Transverse colon (tissue), 4 donors: ENCODE results near the gene DNAJA4. TPM values are rescaled to one million over a fixed set of nuclear protein-coding genes. Genes with fewer than 3 reads are reported as not detected.
"Not testable (repeated sequence)": the region's sequence is repeated elsewhere in the genome, so short reads cannot be mapped to it uniquely, and the experiment has no call there.

Experiments
- DNase-seq: peaks from one replicate; pipeline ENCODE4 v3.0.0-alpha.2; 2019
- H3K27ac ChIP-seq, 4 donors: fragments of 200-600 bp; sonication (generic); 2 replicates each; pipeline ENCODE4 v1.5.1; 2016 to 2018; ENCODE audit warnings: inconsistent platforms in 4 of 4
- H3K27me3 ChIP-seq: fragments of 200-600 bp; sonication (generic); 2 replicates; pipeline ENCODE4 v1.5.1; 2017; ENCODE audit warnings: inconsistent platforms
- H3K36me3 ChIP-seq, 4 donors: fragments of 200-600 bp; sonication (generic); 2 replicates each; pipeline ENCODE4 v1.5.1; 2017 to 2019; ENCODE audit warnings: inconsistent platforms in 4 of 4
- H3K4me1 ChIP-seq, 4 donors: fragments of 200-600 bp; sonication (generic); 2 replicates each; pipeline ENCODE4 v1.5.1; 2017 to 2020; ENCODE audit warnings: inconsistent platforms in 4 of 4
- H3K4me3 ChIP-seq, 4 donors: fragments of 200-600 bp; sonication (generic); 1 replicate in 1 of 4; 2 replicates in 3 of 4; pipeline versions ENCODE4 v1.5.1 to v1.6.1; 2017 to 2019; ENCODE audit warnings: inconsistent platforms in 4 of 4
- H3K9me3 ChIP-seq, 2 donors: fragments of 200-600 bp; sonication (generic); 2 replicates each; pipeline ENCODE4 v1.5.1; 2017 to 2019; ENCODE audit warnings: inconsistent platforms in 2 of 2
- EP300 ChIP-seq: sonication (generic); formaldehyde crosslinking; IDR thresholded peaks from one replicate; pipeline ENCODE4 v1.6.1; 2017; ENCODE audit warnings: antibody characterized with exemption, low read depth
- POLR2A ChIP-seq: fragments of 450-650 bp; IDR thresholded peaks from one replicate; pipeline ENCODE4 v1.6.1; 2016; ENCODE audit warnings: antibody characterized with exemption, mild to moderate bottlenecking, moderate library complexity
- POLR2AphosphoS5 ChIP-seq, 3 donors: sonication (generic); formaldehyde crosslinking; IDR thresholded peaks; one replicate each; pipeline ENCODE4 v1.6.1; 2016; ENCODE audit warnings: antibody characterized with exemption in 3 of 3
- WGBS, 2 donors: methylation state at CpG; one replicate each; pipeline ENCODE4 v1.1.5; 2018; ENCODE audit warnings: low coverage in 1 of 2; 5-methylcytosine and 5-hydroxymethylcytosine counted together
- in situ Hi-C, 4 donors: fragments of 200-750 bp; cut with MboI; loops; one replicate each; pipeline versions ENCODE4 v1.15.0 to v1.15.1; 2017; ENCODE audit warnings: low sequenced_read_pairs in 3 of 4, low pct_ligation_motif_present in 1 of 4, low pct_unique_long_range_greater_than_20kb in 1 of 4
- intact Hi-C: fragments of 100-400 bp; cut with DNase I; formaldehyde crosslinking; loops from one replicate; pipeline ENCODE4 v1.15.1; 2023; ENCODE audit warnings: low total_unique reads
- total RNA-seq, 4 donors: library from RNA; depleted of rRNA; stranded (reverse); fragments of >200 nt; gene quantifications; one replicate each; pipeline ENCODE4 v1.1.0, GENCODE V29; 2016
- TF ChIP-seq, protein P1 (sequence below), 5 experiments: fragments of 200-600 bp in 3 of 5; fragments of 450-650 bp in 2 of 5; sonication (generic) in 3 of 5; IDR thresholded peaks; 1 replicate in 2 of 5; 2 replicates in 3 of 5; pipeline ENCODE4 v1.5.1; 2016 to 2017; ENCODE audit warnings: antibody characterized with exemption in 5 of 5, inconsistent platforms in 3 of 5, mild to moderate bottlenecking in 2 of 5, moderate library complexity in 1 of 5

The DNAJA4 gene
- total RNA-seq, 4 donors from 2014 or later: 34.9 to 69.9 (median 42.5) TPM

DNA sequence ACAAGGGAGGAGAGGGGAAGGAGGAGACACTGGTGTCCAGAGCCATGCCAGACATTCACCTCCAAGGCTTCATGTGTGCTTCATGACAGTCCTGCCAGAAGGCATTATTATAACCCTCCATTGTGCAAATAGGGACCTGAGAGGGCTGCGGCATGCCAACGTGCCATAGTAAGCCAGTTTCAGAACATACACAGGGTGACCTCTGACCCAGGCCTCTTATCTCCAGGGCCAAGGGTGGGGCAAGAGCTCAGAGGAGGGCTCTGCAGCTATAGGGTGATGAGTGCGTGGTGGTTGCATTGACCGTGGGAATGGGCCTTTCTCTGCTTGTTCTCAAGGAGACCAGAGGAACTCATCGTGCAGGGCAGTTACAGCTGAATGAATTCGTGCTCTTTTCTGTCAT lies 20.3 kb upstream of the DNAJA4 start:
- Histone ChIP-seq H3K9me3 (no peaks in the 10 kb centered on the region), H3K4me3 (no peak overlapping the region), H3K27ac (peak overlapping the region in 3 of 4 donors; percentile 29 to 60 (median 40)), H3K4me1 (peaks cover 0 to 25% (median 19%) of the 10 kb centered on the region in 4 donors), H3K27me3 (no peaks in the 10 kb centered on the region), H3K36me3 (no peaks in the 10 kb centered on the region)
- TF ChIP-seq POLR2AphosphoS5 (IDR thresholded peaks at IDR 0.05) (no peak), EP300 (no peak)
- peak; percentile 35 for DNase-seq
- intact Hi-C loops (loop anchor here (5.0 kb wide), 2 partner anchors 67 to 132 kb away; no protein-coding TSS in a partner anchor), in situ Hi-C loops (loop anchor here (5.0 to 25.0 kb wide), 3 partner anchors 127 to 282 kb away; no protein-coding TSS in a partner anchor)
- WGBS, 2 donors: 39 to 58% methylated on average over 3 to 6 of the region's 6 CpGs

DNA sequence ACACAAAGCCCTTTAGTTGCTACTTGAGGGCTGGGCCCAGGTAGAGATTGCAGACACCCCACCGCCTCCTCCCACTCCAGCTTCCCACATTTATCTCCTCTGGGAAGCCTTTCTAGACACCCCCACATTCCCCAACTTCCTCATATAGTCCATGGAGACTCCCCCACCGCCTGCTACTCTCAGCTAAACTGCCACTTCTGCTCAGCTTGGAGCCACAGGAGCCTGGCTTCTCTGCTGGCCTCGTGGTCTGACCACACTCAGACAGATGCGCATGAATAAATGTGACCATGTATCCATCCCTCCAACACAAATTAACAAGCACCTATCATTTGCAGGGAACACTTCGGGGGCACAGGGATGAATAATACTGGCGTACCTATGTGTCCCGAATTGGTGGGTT lies 19.5 kb upstream of the DNAJA4 start:
- Histone ChIP-seq H3K4me1 (peaks cover 0 to 25% (median 19%) of the 10 kb centered on the region in 4 donors), H3K4me3 (no peak overlapping the region), H3K27ac (no peak overlapping the region), H3K9me3 (no peaks in the 10 kb centered on the region), H3K36me3 (no peaks in the 10 kb centered on the region), H3K27me3 (no peaks in the 10 kb centered on the region)
- no peak for DNase-seq
- intact Hi-C loops: loop anchor here (5.0 kb wide), 2 partner anchors 68 to 133 kb away; no protein-coding TSS in a partner anchor
- WGBS, 2 donors: 58 to 82% methylated on average over 3 to 7 of the region's 7 CpGs
- TF ChIP-seq POLR2A: no peak
- no peak for TF ChIP-seq EP300
- TF ChIP-seq POLR2AphosphoS5 (IDR thresholded peaks at IDR 0.05): no peak
- TF ChIP-seq, protein P1, sequence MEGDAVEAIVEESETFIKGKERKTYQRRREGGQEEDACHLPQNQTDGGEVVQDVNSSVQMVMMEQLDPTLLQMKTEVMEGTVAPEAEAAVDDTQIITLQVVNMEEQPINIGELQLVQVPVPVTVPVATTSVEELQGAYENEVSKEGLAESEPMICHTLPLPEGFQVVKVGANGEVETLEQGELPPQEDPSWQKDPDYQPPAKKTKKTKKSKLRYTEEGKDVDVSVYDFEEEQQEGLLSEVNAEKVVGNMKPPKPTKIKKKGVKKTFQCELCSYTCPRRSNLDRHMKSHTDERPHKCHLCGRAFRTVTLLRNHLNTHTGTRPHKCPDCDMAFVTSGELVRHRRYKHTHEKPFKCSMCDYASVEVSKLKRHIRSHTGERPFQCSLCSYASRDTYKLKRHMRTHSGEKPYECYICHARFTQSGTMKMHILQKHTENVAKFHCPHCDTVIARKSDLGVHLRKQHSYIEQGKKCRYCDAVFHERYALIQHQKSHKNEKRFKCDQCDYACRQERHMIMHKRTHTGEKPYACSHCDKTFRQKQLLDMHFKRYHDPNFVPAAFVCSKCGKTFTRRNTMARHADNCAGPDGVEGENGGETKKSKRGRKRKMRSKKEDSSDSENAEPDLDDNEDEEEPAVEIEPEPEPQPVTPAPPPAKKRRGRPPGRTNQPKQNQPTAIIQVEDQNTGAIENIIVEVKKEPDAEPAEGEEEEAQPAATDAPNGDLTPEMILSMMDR (IDR thresholded peaks at IDR 0.05): no peak
- in situ Hi-C loops: loop anchor here (5.0 to 25.0 kb wide), 3 partner anchors 128 to 283 kb away; no protein-coding TSS in a partner anchor

DNA sequence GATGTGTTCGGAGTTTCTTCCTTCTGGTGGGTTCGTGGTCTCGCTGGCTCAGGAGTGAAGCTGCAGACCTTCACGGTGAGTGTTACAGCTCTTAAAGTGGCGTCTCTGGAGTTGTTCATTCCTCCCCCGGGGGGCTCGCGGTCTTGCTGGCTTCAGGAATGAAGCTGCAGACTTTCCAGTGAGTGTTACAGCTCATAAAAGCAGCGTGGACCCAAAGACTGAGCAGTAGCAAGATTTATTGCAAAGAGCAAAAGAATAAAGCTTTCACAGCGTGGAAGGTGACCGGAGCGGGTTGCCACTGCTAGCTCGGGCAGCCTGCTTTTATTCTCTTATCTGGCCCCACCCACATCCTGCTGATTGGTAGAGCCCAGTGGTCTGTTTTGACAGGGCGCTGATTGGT lies 19.0 kb upstream of the DNAJA4 start:
- H3K4me3 ChIP-seq, DNase-seq, intact Hi-C loops, H3K9me3 ChIP-seq, H3K36me3 ChIP-seq, H3K27me3 ChIP-seq, H3K27ac ChIP-seq: not testable (repeated sequence)
- 76% methylated on average over 14 of the region's 14 CpGs; no CpG with 5 or more reads in 1 of the 2 donors for WGBS, 2 donors
- in situ Hi-C loops: loop anchor here (25.0 kb wide), 2 partner anchors 133 to 283 kb away; no protein-coding TSS in a partner anchor
- peaks cover 0 to 25% (median 19%) of the 10 kb centered on the region in 4 donors for H3K4me1 ChIP-seq

DNA sequence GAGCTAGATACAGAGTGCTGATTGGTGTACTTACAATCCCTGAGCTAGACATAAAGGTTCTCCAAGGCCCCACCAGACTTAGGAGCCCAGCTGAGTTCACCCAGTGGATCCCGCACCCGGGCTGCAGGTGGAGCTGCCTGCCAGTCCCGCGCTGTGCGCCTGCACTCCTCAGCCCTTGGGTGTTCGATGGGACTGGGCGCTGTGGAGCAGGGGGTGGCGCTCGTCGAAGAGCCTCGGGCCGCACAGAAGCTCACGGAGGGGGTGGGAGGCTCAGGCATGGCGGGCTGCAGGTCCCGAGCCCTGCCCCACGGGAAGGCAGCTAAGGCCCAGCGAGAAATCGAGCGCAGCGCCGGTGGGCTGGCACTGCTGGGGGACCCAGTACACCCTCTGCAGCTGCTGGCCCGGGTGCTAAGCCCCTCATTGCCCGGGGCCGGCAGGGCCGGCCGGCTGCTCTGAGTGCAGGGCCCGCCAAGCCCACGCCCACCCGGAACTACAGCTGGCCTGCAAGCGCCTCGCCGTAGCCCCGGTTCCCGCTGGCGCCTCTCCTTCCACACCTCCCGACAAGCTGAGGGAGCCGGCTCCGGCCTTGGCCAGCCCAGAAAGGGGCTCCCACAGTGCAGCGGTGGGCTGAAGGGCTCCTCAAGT lies 18.3 kb upstream of the DNAJA4 start:
- intact Hi-C loops, H3K9me3 ChIP-seq, DNase-seq, H3K27ac ChIP-seq, H3K4me3 ChIP-seq, H3K36me3 ChIP-seq, H3K27me3 ChIP-seq: not testable (repeated sequence)
- peaks cover 0 to 25% (median 19%) of the 10 kb centered on the region in 4 donors for H3K4me1 ChIP-seq
- 95% methylated on average over 32 of the region's 39 CpGs; no CpG with 5 or more reads in 1 of the 2 donors for WGBS, 2 donors
- in situ Hi-C loops: loop anchor here (25.0 kb wide), 2 partner anchors 134 to 284 kb away; no protein-coding TSS in a partner anchor

DNA sequence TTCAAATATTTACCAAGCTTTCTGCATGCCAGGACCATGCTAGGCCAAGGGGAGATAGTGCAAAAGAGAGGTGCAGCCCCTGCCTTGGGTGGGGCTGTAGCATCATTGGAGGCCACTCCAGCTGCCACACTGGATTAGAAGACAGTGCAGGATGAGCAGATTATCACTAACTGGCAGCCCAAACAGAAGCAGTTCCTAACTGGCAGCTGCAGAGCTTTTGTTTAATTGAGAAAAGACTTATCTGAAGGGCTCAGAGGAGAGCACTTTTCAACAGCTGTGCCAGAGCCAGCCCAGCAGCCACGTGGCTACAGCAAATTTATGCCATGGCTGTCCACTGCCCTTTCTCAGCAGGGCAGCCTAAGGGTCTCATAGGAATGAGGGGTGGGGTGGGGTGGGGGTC lies 16.5 kb upstream of the DNAJA4 start:
- in situ Hi-C loops: loop anchor here (25.0 kb wide), 2 partner anchors 136 to 286 kb away; no protein-coding TSS in a partner anchor

More for the DNA sequence above, 16.5 kb upstream of the DNAJA4 start:
- Histone ChIP-seq H3K4me1 (peaks cover 0 to 18% (median 16%) of the 10 kb centered on the region in 4 donors), H3K4me3 (no peak overlapping the region), H3K36me3 (no peaks in the 10 kb centered on the region), H3K27me3 (no peaks in the 10 kb centered on the region), H3K9me3 (no peaks in the 10 kb centered on the region), H3K27ac (no peak overlapping the region)
- DNase-seq: no peak
- TF ChIP-seq POLR2A: no peak
- TF ChIP-seq EP300: no peak
- TF ChIP-seq, protein P1 (IDR thresholded peaks at IDR 0.05): no peak
- no peak for TF ChIP-seq POLR2AphosphoS5 (IDR thresholded peaks at IDR 0.05)
- 64% methylated on average over 1 of the region's 1 CpG; no CpG with 5 or more reads in 1 of the 2 donors for WGBS, 2 donors
- intact Hi-C loops: no loop called here
